HAP-1 (cell line): ENCODE data around the gene CFAP20DC.

Experiments used
- DNase-seq, 2 experiments: peaks; one replicate each; pipeline ENCODE4 v3.0.0-alpha.2; 2016 to 2020; ENCODE audit warnings: low spot score in 2 of 2
- H3K27me3 ChIP-seq: fragments of 250-450 bp; sonication (Bioruptor Pico); 2 replicates; pipeline ENCODE4 v1.5.1; 2020; ENCODE audit warnings: low read depth, mild to moderate bottlenecking, moderate library complexity
- H3K36me3 ChIP-seq: fragments of 250-450 bp; sonication (Bioruptor Pico); replicated peaks from 2 replicates; pipeline ENCODE4 v1.5.1; 2020; ENCODE audit warnings: mild to moderate bottlenecking
- H3K4me1 ChIP-seq: fragments of 250-450 bp; sonication (Bioruptor Pico); 2 replicates; pipeline ENCODE4 v1.5.1; 2020; ENCODE audit warnings: mild to moderate bottlenecking
- H3K4me3 ChIP-seq: fragments of 250-450 bp; sonication (Bioruptor Pico); 2 replicates; pipeline ENCODE4 v1.5.1; 2020; ENCODE audit warnings: mild to moderate bottlenecking, moderate library complexity
- H3K9me3 ChIP-seq: fragments of 250-450 bp; sonication (Bioruptor Pico); 2 replicates; pipeline ENCODE4 v1.5.1; 2020; ENCODE audit warnings: mild to moderate bottlenecking, moderate library complexity
- in situ Hi-C: fragments of 300-500 bp; cut with MboI; formaldehyde crosslinking; loops from 3 replicates; pipeline ENCODE4 v1.14.3; 2020; ENCODE audit warnings: low sequenced_read_pairs, inconsistent platforms, mixed read lengths

Gene CFAP20DC

GRCh38 chr3:58784888-58785287 is 264.9 kb downstream of the CFAP20DC start:
- peaks cover 5% of the 10 kb centered on the region for H3K4me1 ChIP-seq
- no peaks in the 10 kb centered on the region for H3K36me3 ChIP-seq
- in situ Hi-C loops, result no loop called here
- DNase-seq, result no peak
- no peaks in the 10 kb centered on the region for H3K27me3 ChIP-seq
- no peak overlapping the region for H3K4me3 ChIP-seq
- no peaks in the 10 kb centered on the region for H3K9me3 ChIP-seq

- Histone ChIP-seq H3K4me1 (peaks cover 5% of the 10 kb centered on the region), H3K36me3 (no peaks in the 10 kb centered on the region), H3K9me3 (no peaks in the 10 kb centered on the region), H3K27me3 (no peaks in the 10 kb centered on the region), H3K4me3 (no peak overlapping the region)
- in situ Hi-C loops, result no loop called here
- DNase-seq, result no peak
These were observed 265.4 kb downstream of the CFAP20DC start for GRCh38 chr3:58784425-58784824.

GRCh38 chr3:58783845-58784244 is 266.0 kb downstream of the CFAP20DC start:
- in situ Hi-C loops, result no loop called here
- Histone ChIP-seq H3K36me3 (no peaks in the 10 kb centered on the region), H3K4me1 (peaks cover 5% of the 10 kb centered on the region), H3K27me3 (no peaks in the 10 kb centered on the region), H3K4me3 (no peak overlapping the region), H3K9me3 (no peaks in the 10 kb centered on the region)
- no peak for DNase-seq

- in situ Hi-C loops, result no loop called here
- Histone ChIP-seq H3K4me3 (no peak overlapping the region), H3K9me3 (no peaks in the 10 kb centered on the region), H3K4me1 (no peaks in the 10 kb centered on the region), H3K36me3 (no peaks in the 10 kb centered on the region), H3K27me3 (no peaks in the 10 kb centered on the region)
- DNase-seq, result no peak
These were observed 269.9 kb downstream of the CFAP20DC start for GRCh38 chr3:58779934-58780333.

GRCh38 chr3:58776231-58776630 is 273.6 kb downstream of the CFAP20DC start:
- Histone ChIP-seq H3K9me3 (no peaks in the 10 kb centered on the region), H3K4me1 (no peaks in the 10 kb centered on the region), H3K4me3 (no peak overlapping the region), H3K36me3 (no peaks in the 10 kb centered on the region), H3K27me3 (no peaks in the 10 kb centered on the region)
- no peak for DNase-seq
- in situ Hi-C loops, result no loop called here

GRCh38 chr3:58772462-58772861 is 277.4 kb downstream of the CFAP20DC start:
- Histone ChIP-seq H3K4me1 (no peaks in the 10 kb centered on the region), H3K27me3 (no peaks in the 10 kb centered on the region; the same call in 1 of the 2 replicates), H3K4me3 (no peak overlapping the region), H3K9me3 (no peaks in the 10 kb centered on the region), H3K36me3 (no peaks in the 10 kb centered on the region)
- in situ Hi-C loops, result no loop called here
- no peak for DNase-seq

GRCh38 chr3:58769065-58769464 is 280.8 kb downstream of the CFAP20DC start:
- Histone ChIP-seq H3K36me3 (no peaks in the 10 kb centered on the region), H3K4me1 (no peaks in the 10 kb centered on the region), H3K9me3 (no peaks in the 10 kb centered on the region; the same call in 1 of the 2 replicates), H3K4me3 (no peak overlapping the region), H3K27me3 (peaks cover 4% of the 10 kb centered on the region)
- no peak for DNase-seq
- in situ Hi-C loops, result no loop called here

- in situ Hi-C loops, result no loop called here
- DNase-seq, result no peak
- no peaks in the 10 kb centered on the region for H3K36me3 ChIP-seq
- no peak overlapping the region for H3K4me3 ChIP-seq
- H3K4me1 ChIP-seq, result no peaks in the 10 kb centered on the region
- H3K27me3 ChIP-seq, result peaks cover 4% of the 10 kb centered on the region
- no peaks in the 10 kb centered on the region; the same call in 1 of the 2 replicates for H3K9me3 ChIP-seq
These were observed 283.1 kb downstream of the CFAP20DC start for GRCh38 chr3:58766587-58767282.

- Histone ChIP-seq H3K9me3 (no peaks in the 10 kb centered on the region), H3K27me3 (peaks cover 2% of the 10 kb centered on the region; the same call in 1 of the 2 replicates), H3K4me3 (no peak overlapping the region), H3K36me3 (no peaks in the 10 kb centered on the region), H3K4me1 (no peaks in the 10 kb centered on the region)
- in situ Hi-C loops, result no loop called here
- no peak for DNase-seq
These were observed 294.7 kb downstream of the CFAP20DC start for GRCh38 chr3:58755150-58755549.

GRCh38 chr3:58754074-58754473 is 295.8 kb downstream of the CFAP20DC start:
- no peaks in the 10 kb centered on the region for H3K36me3 ChIP-seq
- H3K27me3 ChIP-seq, result peaks cover 2% of the 10 kb centered on the region; the same call in 1 of the 2 replicates

GRCh38 chr3:58751882-58752567 is 297.8 kb downstream of the CFAP20DC start:
- in situ Hi-C loops, result no loop called here
- Histone ChIP-seq H3K36me3 (no peaks in the 10 kb centered on the region), H3K27me3 (peaks cover 2% of the 10 kb centered on the region; the same call in 1 of the 2 replicates), H3K4me3 (no peak overlapping the region), H3K4me1 (no peaks in the 10 kb centered on the region), H3K9me3 (no peaks in the 10 kb centered on the region)
- DNase-seq, result no peak

More at GRCh38 chr3:58754074-58754473, 295.8 kb downstream of the CFAP20DC start:
- Histone ChIP-seq H3K9me3 (no peaks in the 10 kb centered on the region), H3K4me3 (no peak overlapping the region), H3K4me1 (no peaks in the 10 kb centered on the region)
- in situ Hi-C loops, result no loop called here
- DNase-seq, result no peak

- Histone ChIP-seq H3K4me3 (no peak overlapping the region), H3K36me3 (no peaks in the 10 kb centered on the region), H3K27me3 (no peaks in the 10 kb centered on the region), H3K9me3 (no peaks in the 10 kb centered on the region), H3K4me1 (no peaks in the 10 kb centered on the region)
- in situ Hi-C loops, result no loop called here
- no peak for DNase-seq
These were observed 298.6 kb downstream of the CFAP20DC start for GRCh38 chr3:58751235-58751634.

GRCh38 chr3:58749948-58750347 is 299.9 kb downstream of the CFAP20DC start:
- in situ Hi-C loops, result no loop called here
- H3K9me3 ChIP-seq, result no peaks in the 10 kb centered on the region
- no peak for DNase-seq
- H3K27me3 ChIP-seq, result 0 out of 2 replicates have a peak, but pooled peaks cover 3% of the 10 kb centered on the region
- H3K4me1 ChIP-seq, result no peaks in the 10 kb centered on the region
- no peak overlapping the region for H3K4me3 ChIP-seq
- H3K36me3 ChIP-seq, result no peaks in the 10 kb centered on the region

- in situ Hi-C loops, result no loop called here
- H3K27me3 ChIP-seq, result 0 out of 2 replicates have a peak, but pooled peaks cover 3% of the 10 kb centered on the region
These were observed 301.8 kb downstream of the CFAP20DC start for GRCh38 chr3:58748024-58748423.

More at GRCh38 chr3:58748024-58748423, 301.8 kb downstream of the CFAP20DC start:
- H3K4me1 ChIP-seq, result no peaks in the 10 kb centered on the region
- no peaks in the 10 kb centered on the region for H3K9me3 ChIP-seq
- H3K4me3 ChIP-seq, result no peak overlapping the region
- DNase-seq, result no peak
- no peaks in the 10 kb centered on the region for H3K36me3 ChIP-seq
